KBM-7 (cell line): ENCODE results near the gene ARHGDIA.

Source experiments
- DNase-seq: peaks from one replicate; pipeline ENCODE4 v3.0.0-alpha.2; 2015
- in situ Hi-C: fragments of 300-500 bp; cut with MboI; formaldehyde crosslinking; loops from 2 replicates; pipeline ENCODE4 v1.14.3; 2020; ENCODE audit warnings: low sequenced_read_pairs, low pct_unique_long_range_greater_than_20kb, mixed read lengths

The ARHGDIA gene

DNA sequence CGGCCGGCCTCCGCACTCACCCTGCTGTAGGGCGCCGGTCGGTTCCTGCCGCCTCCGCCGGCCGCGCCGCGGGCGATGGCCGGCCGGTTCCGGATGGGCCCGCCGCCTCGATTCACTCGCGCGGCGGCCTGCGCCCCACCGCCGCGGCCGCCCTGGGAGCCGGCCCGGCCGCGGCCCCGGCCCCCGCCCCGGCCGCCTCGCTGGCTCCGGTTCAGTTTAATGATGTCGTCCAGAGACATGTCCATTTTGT lies 20.1 kb upstream of the ARHGDIA start:
- in situ Hi-C loops: no loop called here
- no peak for DNase-seq

- in situ Hi-C loops: no loop called here
- no peak for DNase-seq
These were observed 19.5 kb upstream of the ARHGDIA start for GRCh38 chr17:81890447-81891302.

GRCh38 chr17:81889602-81890001 lies 18.5 kb upstream of the ARHGDIA start:
- no peak for DNase-seq
- in situ Hi-C loops: no loop called here

- DNase-seq: no peak
- in situ Hi-C loops: no loop called here
These were observed 18.0 kb upstream of the ARHGDIA start for GRCh38 chr17:81888988-81889595.

DNA sequence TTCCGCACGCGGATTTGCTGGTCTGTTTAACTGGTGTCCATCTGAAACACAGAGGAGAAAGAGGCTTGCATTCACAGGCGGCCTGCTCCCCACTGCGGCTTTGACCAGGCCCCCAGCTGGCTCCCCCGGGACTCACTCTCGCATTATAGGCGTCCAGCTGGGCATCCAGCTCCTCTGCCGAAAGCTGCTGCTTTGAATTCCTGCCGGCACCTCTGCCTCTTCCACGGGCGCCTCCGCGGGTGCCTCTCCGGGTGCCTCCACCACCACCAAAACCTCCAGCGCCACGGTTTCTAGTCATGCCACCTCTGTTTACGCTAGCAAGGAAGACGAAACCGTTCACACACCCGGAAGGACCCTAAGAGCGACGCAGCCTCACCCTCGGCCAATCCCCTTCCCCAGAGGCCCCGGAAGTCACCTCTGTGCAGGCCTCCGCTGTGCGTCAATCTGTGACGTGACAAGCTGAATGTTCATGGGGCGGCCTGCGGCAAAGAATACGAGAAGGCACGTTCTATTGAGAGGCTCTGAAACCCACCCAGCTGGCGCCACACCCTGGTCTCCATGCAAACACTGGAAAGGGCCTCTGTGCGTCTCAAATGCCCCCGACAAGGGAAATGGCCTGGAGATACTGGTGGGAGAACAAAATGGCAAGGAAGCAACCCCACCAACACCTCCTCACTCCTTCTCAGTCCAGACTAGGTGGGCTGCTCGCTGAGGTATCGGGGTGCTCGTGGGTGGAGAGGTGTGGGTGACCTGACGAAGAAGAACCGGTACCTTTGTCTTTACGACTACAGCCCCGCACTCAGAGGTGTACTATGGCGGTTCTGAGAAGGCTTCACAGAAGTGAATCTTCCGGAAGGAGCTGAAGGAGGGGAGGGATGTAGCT lies 17.2 kb upstream of the ARHGDIA start:
- in situ Hi-C loops: no loop called here
- DNase-seq: no peak

- no peak for DNase-seq
- in situ Hi-C loops: no loop called here
These were observed 14.9 kb upstream of the ARHGDIA start for GRCh38 chr17:81885869-81886548.

GRCh38 chr17:81885454-81885853 lies 14.3 kb upstream of the ARHGDIA start:
- in situ Hi-C loops: no loop called here
- no peak for DNase-seq

- no peak for DNase-seq
- in situ Hi-C loops: no loop called here
These were observed 13.8 kb upstream of the ARHGDIA start for GRCh38 chr17:81884968-81885367.

DNA sequence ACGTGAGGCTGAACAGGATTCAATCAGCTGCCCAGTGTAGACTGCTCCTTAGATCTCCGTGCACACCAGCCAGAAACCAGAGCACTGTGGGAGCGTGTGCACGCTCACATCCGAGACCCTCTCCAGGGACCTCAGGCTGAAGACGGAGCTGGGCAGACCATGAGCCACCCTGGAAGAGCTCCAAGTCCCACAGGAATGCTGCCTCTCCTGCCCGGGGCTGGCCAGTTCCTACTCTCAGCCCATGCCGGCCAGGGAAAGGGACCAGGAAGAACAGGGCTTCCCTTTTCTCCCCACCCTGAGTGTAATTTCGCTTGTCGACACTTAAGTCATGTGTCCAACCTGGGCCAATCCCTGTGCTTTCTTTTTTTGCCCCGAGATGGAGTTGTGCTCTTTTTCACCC lies 13.4 kb upstream of the ARHGDIA start:
- DNase-seq: no peak
- in situ Hi-C loops: no loop called here

- DNase-seq: no peak
- in situ Hi-C loops: no loop called here
These were observed 8.0 kb upstream of the ARHGDIA start for GRCh38 chr17:81879121-81879520.

DNA sequence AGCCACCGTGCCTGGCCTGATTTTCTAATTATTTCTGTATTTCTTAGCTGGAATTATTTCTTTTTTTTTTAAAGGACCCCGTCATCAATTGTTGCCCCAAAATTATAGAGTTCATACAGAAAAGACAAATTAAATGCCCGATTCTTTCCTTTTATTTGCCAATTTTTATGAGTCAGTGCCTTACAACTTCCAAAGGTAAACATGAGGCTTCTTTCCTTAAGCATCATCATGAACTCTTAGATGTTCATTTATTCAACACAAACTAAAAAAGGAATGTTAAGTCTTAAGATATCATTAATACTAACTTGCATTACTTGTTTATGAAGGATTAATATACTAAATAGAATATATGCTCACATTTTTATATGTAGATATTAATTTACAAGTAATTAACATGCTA lies 7.2 kb upstream of the ARHGDIA start:
- in situ Hi-C loops: no loop called here
- DNase-seq: no peak

DNA sequence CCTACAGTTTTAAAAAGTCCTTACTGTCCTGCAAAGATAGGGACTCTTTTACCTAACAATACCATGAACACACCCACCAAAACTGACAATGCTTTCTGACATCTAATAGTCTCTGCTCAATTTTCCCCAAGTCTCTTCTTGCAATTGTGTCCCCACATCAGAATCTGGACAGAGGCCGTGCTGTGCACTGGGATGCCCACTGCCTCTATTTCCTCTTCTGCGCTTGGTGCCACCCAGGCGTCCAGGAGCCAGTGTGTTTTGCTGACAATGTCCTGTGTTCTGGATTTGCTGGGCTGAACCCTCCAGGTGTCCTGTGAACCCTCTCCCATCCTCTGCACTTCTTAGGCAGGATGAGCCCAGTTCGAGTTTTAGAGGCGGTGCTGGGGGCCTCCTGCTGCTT lies 6.4 kb upstream of the ARHGDIA start:
- DNase-seq: no peak
- in situ Hi-C loops: no loop called here

GRCh38 chr17:81871387-81872230 lies 472 bp upstream of the ARHGDIA start:
- DNase-seq: peak; percentile 81
- in situ Hi-C loops: no loop called here

DNA sequence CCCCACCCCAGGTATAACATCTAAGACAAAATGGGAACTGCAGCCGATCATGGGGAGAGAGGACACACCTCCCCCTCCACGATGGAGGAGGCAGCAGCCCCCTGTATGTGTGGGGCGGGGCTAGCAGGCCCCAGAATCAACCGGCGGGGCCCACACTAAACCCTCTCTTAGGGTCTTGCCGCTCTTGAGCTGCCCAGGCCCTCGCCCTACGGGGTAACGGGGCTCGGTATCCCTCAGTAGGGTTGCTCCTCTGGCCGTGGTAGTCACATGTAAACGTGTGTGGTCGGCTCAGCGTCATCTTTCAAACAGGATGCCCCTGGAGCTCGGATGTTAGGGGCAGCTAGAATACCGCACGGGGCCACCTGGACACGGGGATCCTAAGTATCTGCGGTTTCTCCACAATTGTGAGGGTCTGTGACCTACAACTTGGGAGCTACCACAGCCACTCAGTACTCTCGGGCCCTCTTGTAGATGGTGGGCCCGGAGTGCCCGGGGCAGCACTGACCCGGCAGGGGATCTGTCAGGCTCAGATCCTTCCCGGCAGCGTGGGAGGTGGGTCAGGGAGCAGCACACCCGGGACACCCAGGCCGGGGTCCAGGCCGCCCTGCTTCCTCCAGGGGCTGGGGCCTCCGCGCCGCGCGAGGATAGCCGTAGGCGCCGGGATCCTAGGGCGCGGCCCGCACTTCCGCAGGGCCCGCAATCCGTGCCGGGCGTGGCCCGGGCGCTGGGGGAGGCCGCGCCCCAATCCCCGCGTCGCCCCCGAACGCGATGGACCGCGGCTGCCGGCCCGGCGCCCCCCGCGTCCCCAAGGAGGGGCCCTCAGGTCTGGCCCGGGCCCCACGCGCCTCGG lies 781 bp downstream of the ARHGDIA start:
- peak; percentile 41 for DNase-seq
- in situ Hi-C loops: no loop called here

DNA sequence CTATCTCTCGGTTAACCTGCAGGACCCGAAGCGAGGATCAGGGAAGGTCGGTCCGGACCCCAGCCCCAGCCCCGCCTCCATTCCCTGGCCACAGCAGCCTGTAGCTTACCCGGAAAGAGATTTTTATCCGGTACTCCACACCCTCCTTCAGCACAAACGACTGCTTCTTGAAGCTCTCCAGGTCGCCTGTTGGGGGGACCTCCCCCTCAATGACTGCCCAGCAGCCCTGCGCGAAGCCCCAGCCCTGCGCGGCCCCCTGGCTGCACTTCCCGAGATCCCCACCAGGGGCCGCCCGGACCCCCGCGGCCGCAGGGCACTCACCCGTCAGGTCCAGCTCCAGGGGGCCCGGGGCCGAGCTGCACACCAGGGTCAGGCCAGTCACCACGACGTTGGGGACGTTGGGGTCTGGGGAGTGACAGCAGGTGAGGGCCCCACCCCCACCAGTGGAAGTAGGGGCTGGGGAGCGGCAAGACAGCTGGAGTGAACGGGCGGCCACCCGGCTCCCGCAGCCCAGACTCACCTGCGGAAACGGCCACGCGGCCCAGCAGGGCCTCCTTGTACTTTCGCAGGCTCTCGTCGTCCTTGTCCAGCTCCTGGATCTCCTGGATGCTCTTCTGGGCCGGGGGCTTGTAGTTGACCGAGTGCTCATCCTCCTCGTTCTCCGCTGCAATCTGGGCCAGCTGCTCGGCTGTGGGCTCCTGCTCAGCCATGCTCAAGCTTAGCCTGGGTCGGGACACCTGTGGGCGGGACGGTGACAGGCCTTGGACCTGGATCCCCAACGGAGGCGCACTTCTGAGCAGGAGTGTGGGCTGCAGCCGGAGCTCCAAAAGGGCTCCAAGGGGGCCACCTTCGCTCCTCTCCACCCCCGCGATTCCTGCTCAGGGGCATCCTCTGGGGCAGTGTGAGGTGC lies 1.7 kb downstream of the ARHGDIA start:
- in situ Hi-C loops: no loop called here
- peak; percentile 51 for DNase-seq

DNA sequence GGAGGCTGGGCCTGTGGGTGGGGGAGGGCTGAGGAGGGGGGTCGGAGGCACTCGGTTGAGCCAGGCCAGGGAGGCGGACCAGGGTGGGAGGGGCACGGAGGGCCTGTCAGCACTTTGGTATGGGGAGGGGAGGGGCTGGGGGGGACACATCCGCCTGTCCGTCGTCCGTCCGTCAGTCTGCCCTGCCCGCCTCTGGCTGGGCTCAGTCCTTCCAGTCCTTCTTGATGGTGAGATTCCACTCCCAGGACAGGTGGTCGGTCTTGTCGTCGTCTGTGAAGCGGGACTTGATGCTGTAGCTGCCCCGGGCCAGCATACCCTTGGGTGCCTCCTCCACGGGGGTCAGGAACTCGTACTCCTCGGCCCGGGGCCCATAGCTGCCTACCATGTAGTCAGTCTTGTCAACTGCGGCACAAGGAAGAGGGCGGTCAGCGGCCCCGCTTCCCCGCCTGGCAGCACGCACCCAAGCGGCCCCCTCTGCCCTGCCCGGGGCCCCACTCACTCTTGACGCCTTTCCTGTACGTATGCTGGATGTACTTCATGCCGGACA lies 2.4 kb downstream of the ARHGDIA start:
- DNase-seq: no peak
- in situ Hi-C loops: no loop called here
